Measurements from ENCODE around the gene PARD3B. TPM values are rescaled to one million over a fixed set of nuclear protein-coding genes. Genes with fewer than 3 reads are reported as not detected.

Gene PARD3B
- total RNA-seq, 1 experiment from 2014 or later: 2.0 TPM

DNA sequence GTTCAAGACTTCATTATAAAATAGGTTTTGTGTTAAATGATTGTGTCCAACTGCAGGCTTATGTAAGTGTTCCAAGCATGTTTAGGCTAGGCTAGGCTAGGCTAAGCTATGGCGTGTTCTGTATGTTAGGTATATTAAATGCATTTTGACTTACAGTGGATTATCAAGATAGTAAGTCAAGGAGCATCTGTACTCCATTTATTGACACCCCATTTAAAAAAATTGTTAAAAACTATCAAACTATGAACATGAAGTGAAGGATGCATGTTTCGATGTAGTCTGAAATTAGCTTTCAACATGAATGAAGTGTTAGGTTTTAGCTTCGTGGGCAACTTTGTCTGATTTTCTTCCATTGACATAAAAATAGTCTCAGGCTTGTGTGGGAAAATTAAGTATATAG lies 290.5 kb downstream of the PARD3B start:
- Histone ChIP-seq H3K79me2 (ENCODE audit: insufficient read depth, low read length) (no peaks in the 10 kb centered on the region), H3K4me2 (ENCODE audit: low read length) (no peak overlapping the region), H3K27ac (ENCODE audit: low read depth, low read length) (no peak overlapping the region), H3K4me3 (replicated peaks in 1 of 2; ENCODE audit: low read depth in 1 of 2, low read length in 2 of 2) (no peak overlapping the region), H3K4me1 (ENCODE audit: control insufficient read depth in 1 of 2, insufficient read depth in 2 of 2, low read length in 2 of 2) (no peaks in the 10 kb centered on the region), H3K27me3 (ENCODE audit: insufficient read depth, low read length) (no peaks in the 10 kb centered on the region), H4K20me1 (ENCODE audit: insufficient read depth) (no peaks in the 10 kb centered on the region), H3K9me3 (ENCODE audit: control insufficient read depth in 1 of 2, insufficient read depth in 1 of 2, low read depth in 1 of 2, low read length in 2 of 2) (no peaks in the 10 kb centered on the region), H2AFZ (ENCODE audit: low read depth, low read length, poor library complexity, severe bottlenecking) (no peak overlapping the region), H3K36me3 (ENCODE audit: control insufficient read depth in 1 of 2, insufficient read depth in 2 of 2, low read length in 2 of 2) (no peaks in the 10 kb centered on the region), H3K9me2 (ENCODE audit: insufficient read depth) (no peaks in the 10 kb centered on the region), H3K9ac (ENCODE audit: low read length) (no peak overlapping the region)
- ChIA-PET RAD21 (ENCODE audit: low non-redundant PET in 1 of 2, low total read pairs in 2 of 2, uncharacterized antibody in 2 of 2, unreplicated experiment in 2 of 2) (no interaction called here), POLR2A (no interaction called here), CTCF (no interaction called here)
- intact Hi-C loops (cut with micrococcal nuclease): no loop called here
- TF ChIP-seq SRF (IDR thresholded peaks at IDR 0.05; ENCODE audit: low read depth): no peak
- DNase-seq (ENCODE audit: low read depth, low spot score) (no peak), ATAC-seq (no peak)
- BruUV-seq (replicated peaks): no TSS peak

DNA sequence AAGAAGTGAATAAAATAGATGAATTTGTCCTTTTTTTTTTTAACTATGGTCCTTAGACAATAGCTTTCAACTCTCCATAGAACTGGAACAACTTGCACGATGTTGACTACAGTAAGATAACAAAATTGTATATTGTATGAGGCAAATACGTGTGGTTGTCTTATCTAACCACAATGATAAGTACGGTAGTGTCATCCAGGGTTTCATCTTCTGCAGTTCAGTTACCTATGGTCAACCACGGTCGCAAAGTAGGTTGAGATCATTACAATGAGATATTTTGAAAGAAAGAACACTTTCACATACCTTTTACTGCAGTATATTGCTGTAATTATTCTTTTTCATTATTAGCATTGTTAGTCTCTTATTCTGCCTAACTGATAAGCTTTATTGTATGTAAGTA lies 295.2 kb downstream of the PARD3B start:
- no peaks in the 10 kb centered on the region for H3K4me1 ChIP-seq (ENCODE audit: control insufficient read depth in 1 of 2, insufficient read depth in 2 of 2, low read length in 2 of 2)
- POLR2A ChIA-PET: no interaction called here
- DNase-seq (ENCODE audit: low read depth, low spot score): no peak
- no peaks in the 10 kb centered on the region for H4K20me1 ChIP-seq (ENCODE audit: insufficient read depth)
- no peaks in the 10 kb centered on the region for H3K79me2 ChIP-seq (ENCODE audit: insufficient read depth, low read length)
- H3K36me3 ChIP-seq (ENCODE audit: control insufficient read depth in 1 of 2, insufficient read depth in 2 of 2, low read length in 2 of 2): no peaks in the 10 kb centered on the region
- no peak overlapping the region for H2AFZ ChIP-seq (ENCODE audit: low read depth, low read length, poor library complexity, severe bottlenecking)
- no peak overlapping the region for H3K4me3 ChIP-seq (replicated peaks in 1 of 2; ENCODE audit: low read depth in 1 of 2, low read length in 2 of 2)
- H3K27me3 ChIP-seq (ENCODE audit: insufficient read depth, low read length): no peaks in the 10 kb centered on the region
- no peak overlapping the region for H3K9ac ChIP-seq (ENCODE audit: low read length)
- H3K9me3 ChIP-seq (ENCODE audit: control insufficient read depth in 1 of 2, insufficient read depth in 1 of 2, low read depth in 1 of 2, low read length in 2 of 2): no peaks in the 10 kb centered on the region
- CTCF ChIA-PET: no interaction called here
- RAD21 ChIA-PET (ENCODE audit: low non-redundant PET in 1 of 2, low total read pairs in 2 of 2, uncharacterized antibody in 2 of 2, unreplicated experiment in 2 of 2): no interaction called here
- ATAC-seq: no peak
- no peak overlapping the region for H3K4me2 ChIP-seq (ENCODE audit: low read length)
- TF ChIP-seq ZNF274 (IDR thresholded peaks at IDR 0.05; ENCODE audit: low read depth, low read length) (no peak), YY1 (IDR thresholded peaks at IDR 0.05; ENCODE audit: extremely low read depth, insufficient replicate concordance, low read depth, low read length) (no peak), RAD21 (IDR thresholded peaks at IDR 0.05; ENCODE audit: low read depth) (no peak), SRF (IDR thresholded peaks at IDR 0.05; ENCODE audit: low read depth) (no peak)
- intact Hi-C loops (cut with micrococcal nuclease): no loop called here
- H3K27ac ChIP-seq (ENCODE audit: low read depth, low read length): no peak overlapping the region
- BruUV-seq (replicated peaks): no TSS peak
- no peaks in the 10 kb centered on the region for H3K9me2 ChIP-seq (ENCODE audit: insufficient read depth)
